GM21381 (cell line): ENCODE results near the gene SFT2D1.

Source experiments
- ATAC-seq: cut with Tn5 transposase; IDR thresholded peaks from one replicate; pipeline ENCODE4 v1.9.1; 2021; ENCODE audit warnings: mild to moderate bottlenecking, moderate library complexity; ENCODE audit not compliant: unreplicated experiment

SFT2D1 gene

GRCh38 chr6:166335378-166336302 is 6.7 kb downstream of the SFT2D1 start:
- ATAC-seq: no peak

DNA sequence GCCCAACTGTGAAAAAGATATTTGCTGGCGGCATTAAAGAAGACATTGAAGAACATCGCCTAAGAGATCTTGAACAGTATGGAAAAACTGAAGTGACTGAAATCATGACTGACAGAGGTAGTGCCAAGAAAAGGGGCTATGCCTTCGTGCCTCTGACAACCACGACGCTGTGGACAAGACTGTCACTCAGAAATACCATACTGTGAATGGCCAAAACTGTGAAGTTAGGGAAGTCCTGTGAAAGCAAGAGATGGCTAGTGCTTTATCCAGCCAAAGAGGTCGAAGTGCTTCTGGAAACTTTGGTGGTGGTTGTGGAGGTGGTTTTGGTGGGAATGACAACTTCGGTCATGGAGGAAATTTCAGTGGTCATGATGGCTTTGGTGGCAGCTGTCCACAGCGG is 7.5 kb downstream of the SFT2D1 start:
- no peak for ATAC-seq

DNA sequence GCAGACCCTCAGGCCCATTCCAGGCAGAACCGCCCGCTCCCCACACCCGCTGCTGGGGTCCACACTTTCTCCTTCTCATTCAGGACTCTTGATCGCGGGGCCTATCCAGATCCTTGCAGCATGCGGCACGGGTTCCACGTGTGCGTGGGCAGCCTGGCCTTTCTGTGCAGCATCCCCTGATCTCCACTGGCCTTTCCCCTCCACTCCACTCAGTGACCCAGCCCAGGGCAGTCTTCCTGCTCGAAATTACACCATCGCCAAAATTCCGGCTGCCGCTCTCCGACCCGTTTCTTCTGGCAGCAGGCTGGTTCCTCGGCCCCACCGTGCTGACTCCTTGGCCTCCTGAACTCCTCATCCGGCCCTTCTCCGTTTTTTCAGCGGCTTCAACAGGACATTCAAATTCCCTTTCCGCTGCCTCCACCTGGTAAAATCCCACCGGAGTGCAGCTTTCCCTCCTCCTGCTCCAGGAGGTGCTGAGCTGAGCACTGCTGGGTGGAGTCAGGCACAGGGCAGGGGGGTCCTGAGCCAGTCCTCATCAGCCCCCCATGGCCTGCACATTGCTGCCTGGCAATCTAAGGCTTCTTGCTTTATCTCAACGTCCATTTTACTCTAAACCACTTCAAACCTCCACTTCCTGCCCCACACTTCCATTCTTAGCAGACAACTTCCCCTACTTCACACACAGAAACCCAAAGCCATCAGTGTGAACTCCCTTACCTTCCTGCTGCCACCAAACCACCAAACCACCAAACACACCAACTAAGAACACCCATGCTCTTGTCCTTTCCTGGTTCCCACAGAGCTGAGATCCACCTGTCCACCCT is 9.0 kb downstream of the SFT2D1 start:
- ATAC-seq: peak; percentile 65

- ATAC-seq: no peak
Measured at GRCh38 chr6:166331503-166332415, 10.6 kb downstream of the SFT2D1 start.

GRCh38 chr6:166330612-166331011 is 11.7 kb downstream of the SFT2D1 start:
- no peak for ATAC-seq

DNA sequence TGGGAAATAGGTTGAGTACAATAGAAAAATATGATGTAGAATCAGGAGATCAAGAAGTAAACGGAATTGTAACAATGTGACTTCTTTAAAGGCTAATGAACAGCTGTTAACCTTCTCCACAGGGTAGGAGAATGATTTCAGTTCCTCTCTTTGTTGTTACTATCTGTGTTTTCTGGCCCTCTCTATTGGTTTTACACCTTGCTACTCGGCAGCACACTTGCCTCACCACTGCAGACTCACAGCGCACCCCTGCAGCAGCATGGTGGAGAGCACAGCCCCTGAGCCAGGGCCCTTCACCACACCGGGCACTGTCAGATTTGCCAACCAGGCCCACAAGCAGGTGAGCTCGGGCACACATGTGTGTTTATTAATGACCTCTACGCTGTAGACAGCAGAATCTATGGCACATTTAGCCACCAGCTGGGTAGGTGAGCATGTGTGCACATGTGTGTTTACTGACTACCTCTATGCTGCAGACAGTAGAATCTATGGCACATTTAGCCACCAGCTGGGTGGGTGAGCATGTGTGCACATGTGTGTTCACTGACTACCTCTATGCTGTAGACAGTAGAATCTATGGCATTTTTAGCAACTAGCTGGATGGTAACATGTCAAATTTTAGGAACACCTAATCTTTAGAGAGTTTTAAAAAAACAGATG is 16.8 kb downstream of the SFT2D1 start:
- ATAC-seq: peak; percentile 97

GRCh38 chr6:166323395-166323794 is 18.9 kb downstream of the SFT2D1 start:
- ATAC-seq: no peak

DNA sequence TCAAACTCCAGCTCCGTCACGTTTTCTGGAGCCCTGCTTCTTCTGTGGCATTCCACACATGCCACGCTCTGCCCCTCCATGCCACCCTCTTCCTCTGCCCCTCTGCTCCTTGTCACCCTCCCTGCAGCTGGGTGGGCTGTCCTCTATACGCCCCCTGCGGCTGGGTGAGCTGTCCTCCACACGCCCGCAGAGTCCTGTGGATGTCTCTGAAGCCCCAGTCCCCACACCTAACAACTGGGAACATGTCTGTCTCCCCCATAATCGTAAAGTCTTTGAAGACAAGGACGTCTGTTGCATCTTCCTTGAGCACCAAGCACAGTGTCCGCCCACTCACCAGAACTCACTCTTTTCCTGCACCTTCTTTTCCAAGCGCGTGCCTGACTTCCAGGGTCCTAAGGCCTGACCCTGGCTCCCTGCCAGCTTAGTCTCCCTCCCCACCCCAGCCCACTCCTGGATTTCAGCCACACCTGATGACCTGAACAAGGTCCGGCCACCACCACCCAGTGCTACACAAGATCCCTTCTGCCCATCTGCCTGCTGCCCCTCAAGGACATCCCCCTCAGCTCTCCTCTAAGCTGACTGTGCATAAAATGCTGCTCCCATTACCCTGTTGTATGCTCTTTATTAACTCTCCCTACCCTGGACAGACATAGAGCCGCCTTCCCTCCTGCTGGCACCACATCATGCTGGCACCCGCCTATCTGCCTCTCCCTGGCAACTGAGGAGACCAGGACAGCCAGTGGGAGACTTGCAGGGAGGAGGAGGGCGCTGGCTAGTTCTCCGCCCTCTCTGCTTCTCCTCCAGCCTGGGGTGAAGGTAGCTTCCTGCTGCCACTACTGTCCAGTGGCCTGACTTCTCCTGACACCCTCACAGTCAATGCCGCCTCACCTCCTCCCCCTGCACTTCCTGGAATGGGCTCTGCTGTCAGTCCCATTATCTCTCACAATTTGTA is 23.4 kb downstream of the SFT2D1 start:
- ATAC-seq: no peak

DNA sequence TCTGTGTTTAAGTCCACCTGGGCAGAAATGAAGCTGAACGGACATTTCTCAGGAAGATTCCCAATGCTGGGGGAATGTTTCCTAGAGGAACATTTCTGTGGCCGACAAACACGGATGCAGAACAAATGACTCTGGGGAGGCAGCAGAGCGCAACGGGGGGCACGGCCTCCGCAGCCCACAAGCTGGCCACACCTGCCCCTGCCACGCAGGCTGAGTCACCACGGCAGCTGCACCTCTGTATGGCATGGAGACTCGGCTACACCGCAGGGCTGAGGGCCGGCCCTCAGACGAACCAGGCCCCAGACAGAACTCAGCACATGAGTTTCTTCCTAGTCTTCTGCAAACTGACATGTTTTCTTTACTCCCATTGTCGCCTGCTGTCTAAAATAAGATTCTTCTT is 24.1 kb downstream of the SFT2D1 start:
- no peak for ATAC-seq

DNA sequence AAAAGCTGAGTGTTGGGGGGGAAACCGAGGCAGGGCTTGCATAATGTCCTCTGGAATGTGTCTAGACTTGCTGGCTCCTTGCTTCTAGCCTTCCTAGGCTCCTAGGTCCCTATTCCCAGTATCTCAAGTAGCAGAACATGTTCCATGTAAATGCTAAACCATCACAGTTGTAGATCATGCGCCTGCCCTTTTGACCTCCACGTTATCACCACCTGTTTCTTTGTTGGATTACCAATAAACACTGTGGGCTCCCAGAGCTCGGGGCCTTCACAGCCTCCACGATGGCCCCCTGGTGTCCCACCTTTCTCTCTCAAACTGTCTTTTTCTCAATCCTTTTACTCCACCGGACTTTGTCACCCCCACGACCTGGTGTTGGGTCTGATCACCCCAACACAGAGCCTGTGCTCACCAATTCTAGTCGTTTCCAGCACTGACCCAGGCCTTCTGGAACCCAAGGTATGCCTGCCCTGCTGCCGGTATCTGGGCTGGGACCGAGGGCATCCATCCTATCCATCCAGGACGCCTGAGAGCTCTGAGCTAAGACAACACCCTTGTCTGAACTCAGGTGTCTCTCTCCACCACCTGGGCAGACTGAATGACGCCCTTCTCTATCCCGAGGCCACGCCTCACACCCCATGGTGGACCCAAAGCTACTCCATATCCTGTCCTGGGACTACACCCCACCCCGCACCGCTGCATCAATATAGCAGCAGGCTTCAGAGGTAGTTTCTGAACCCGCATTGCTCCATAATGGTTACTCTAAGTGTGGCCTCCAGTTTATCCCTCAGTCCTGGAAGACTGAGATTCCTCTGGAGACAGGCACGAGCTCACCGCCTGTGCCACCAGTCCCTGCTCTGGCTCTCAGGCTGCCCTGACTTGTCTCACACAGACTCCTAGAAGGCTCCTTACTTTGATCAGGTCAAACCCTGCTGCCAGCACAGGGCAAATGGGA is 24.8 kb downstream of the SFT2D1 start:
- ATAC-seq: no peak

- no peak for ATAC-seq
Measured at GRCh38 chr6:166315436-166315835, 26.9 kb downstream of the SFT2D1 start.

GRCh38 chr6:166314454-166314853 is 27.9 kb downstream of the SFT2D1 start:
- ATAC-seq: no peak

DNA sequence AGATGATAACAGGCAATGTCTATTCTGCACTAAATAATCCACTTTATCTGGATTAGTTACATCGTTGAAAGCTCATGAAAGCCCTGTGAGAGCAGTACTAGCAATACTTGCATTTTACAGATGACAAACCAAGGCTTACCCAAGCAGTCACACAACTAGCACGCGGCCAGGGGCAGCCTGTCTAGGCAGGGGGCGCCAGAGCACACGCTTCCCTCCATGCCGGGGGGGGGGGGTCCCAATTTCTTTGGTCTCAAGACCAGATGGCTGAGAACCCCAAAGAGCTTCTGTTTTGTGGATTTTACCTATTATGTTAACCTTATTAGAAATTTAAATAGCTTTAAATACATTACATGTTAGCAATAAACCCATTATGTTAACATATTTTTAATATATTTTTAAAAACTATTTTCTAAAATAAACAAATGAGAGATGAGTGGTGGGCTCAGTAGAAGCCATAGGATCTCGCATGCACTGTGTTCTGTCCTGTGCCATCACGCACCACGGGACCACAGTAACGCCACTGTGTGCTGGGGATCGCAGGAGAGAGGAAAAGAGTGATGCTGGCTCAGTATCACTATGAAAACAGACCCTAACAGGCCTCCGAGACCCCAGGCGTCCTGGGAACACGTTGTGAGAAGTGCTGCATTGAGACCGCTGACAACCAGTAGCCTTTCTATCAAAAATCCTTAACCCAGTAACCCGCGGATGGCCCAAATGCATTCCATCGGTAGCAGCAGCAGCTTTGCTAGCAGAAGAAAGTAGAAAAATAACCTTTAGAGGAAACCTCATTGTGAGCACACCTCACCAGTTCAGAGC is 28.9 kb downstream of the SFT2D1 start:
- peak; percentile 81 for ATAC-seq

DNA sequence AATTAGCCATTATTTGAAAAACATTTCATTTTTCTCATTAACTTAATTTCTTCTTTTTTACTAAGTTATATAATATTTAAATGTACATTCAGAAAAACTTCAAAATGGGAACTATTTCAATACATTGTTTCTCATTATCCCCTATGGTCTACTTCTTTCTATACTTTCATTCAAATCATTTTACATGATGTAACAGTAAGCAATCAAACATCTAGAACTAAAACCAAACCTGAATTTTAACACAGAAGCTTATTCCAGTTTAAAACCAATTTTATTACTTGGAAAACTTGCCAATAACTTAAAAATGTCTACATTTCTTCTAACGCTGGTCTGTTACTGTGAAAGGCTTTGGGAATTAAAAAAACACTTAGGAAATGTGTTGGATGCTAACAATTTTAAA is 29.5 kb downstream of the SFT2D1 start:
- ATAC-seq: no peak

- ATAC-seq: no peak
Measured at GRCh38 chr6:166310634-166311033, 31.7 kb downstream of the SFT2D1 start.

DNA sequence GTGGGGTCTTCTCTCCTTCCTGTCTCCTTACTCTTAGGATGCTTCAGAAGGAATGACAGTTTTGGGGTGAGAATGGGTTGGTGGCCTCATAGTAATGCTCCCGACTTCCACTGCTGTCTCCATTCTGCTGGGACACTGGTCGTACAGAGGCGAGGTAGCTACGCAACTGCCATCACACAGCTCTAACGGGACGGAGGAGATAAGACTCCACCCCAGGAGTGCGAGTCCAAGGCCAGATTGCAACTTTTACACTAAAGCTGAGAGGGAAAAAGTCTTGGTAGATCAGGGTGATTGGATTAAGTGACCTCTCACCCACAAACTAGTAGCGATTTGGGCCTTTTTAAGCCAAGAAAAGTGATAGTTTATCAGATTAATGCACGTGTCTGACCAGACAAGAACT is 32.4 kb downstream of the SFT2D1 start:
- no peak for ATAC-seq
